DMS 273 treated with DMSO at 0.1 percent for 48 hours (cell line): ENCODE data around the gene ACSF3.

Source experiments
- DNase-seq: peaks from one replicate; lab custom pipeline; 2025; lab: John Stamatoyannopoulos, UW

Gene ACSF3

GRCh38 chr16:89093602-89094251 is at the start of gene ACSF3:
Gene ACSF3 (plus strand): TSS chr16:89093852. CDS start chr16:89100682, 6,830 bp downstream.
- DNase-seq: no peak

GRCh38 chr16:89044418-89045180 is 49.1 kb upstream of the ACSF3 start:
- DNase-seq: peak; percentile 14

- DNase-seq: no peak
Observed at GRCh38 chr16:89045181-89045815, 48.4 kb upstream of the ACSF3 start.

GRCh38 chr16:89045881-89046280 is 47.8 kb upstream of the ACSF3 start:
- no peak for DNase-seq

GRCh38 chr16:89046491-89046890 is 47.2 kb upstream of the ACSF3 start:
- no peak for DNase-seq

- no peak for DNase-seq
Observed at GRCh38 chr16:89047331-89048089, 46.1 kb upstream of the ACSF3 start.

- DNase-seq: no peak
Observed at GRCh38 chr16:89048090-89048725, 45.4 kb upstream of the ACSF3 start.

- DNase-seq: no peak
Observed at GRCh38 chr16:89048871-89049422, 44.7 kb upstream of the ACSF3 start.

GRCh38 chr16:89049484-89050118 is 44.1 kb upstream of the ACSF3 start:
- peak; percentile 71 for DNase-seq

GRCh38 chr16:89050119-89050867 is 43.4 kb upstream of the ACSF3 start:
- DNase-seq: no peak

- no peak for DNase-seq
Observed at GRCh38 chr16:89050868-89051311, 42.8 kb upstream of the ACSF3 start.

GRCh38 chr16:89051521-89052166 is 42.0 kb upstream of the ACSF3 start:
- DNase-seq: peak; percentile 69

GRCh38 chr16:89052191-89052889 is 41.3 kb upstream of the ACSF3 start:
- DNase-seq: no peak

GRCh38 chr16:89052890-89053724 is 40.5 kb upstream of the ACSF3 start:
- DNase-seq: peak; percentile 17

- no peak for DNase-seq
Observed at GRCh38 chr16:89053725-89054029, 40.0 kb upstream of the ACSF3 start.

GRCh38 chr16:89054261-89054661 is 39.4 kb upstream of the ACSF3 start:
- DNase-seq: no peak

GRCh38 chr16:89054714-89055113 is 38.9 kb upstream of the ACSF3 start:
- DNase-seq: no peak

- DNase-seq: no peak
Observed at GRCh38 chr16:89055313-89055712, 38.3 kb upstream of the ACSF3 start.
